GM18951 (cell line): ENCODE data around the gene LHFPL2.
"Not testable (repeated sequence)": the region's sequence is repeated elsewhere in the genome, so short reads cannot be mapped to it uniquely, and the experiment has no call there.

Experiments used
- POLR2A ChIP-seq: IDR thresholded peaks from 4 replicates; pipeline ENCODE4 v1.6.1; 2011; ENCODE audit warnings: mild to moderate bottlenecking; ENCODE audit not compliant: insufficient read length, insufficient read depth; ENCODE audit errors: extremely low read depth
- in situ Hi-C: fragments of 300-500 bp; cut with MboI; formaldehyde crosslinking; loops from one replicate; pipeline ENCODE4 v1.12.0; 2022; ENCODE audit warnings: low sequenced_read_pairs, mixed read lengths, inconsistent platforms; ENCODE audit not compliant: unreplicated experiment

LHFPL2 gene

GRCh38 chr5:78675956-78676730 lies 27.6 kb upstream of the LHFPL2 start:
- no peak for TF ChIP-seq POLR2A
- in situ Hi-C loops: no loop called here

GRCh38 chr5:78673827-78674226 lies 25.3 kb upstream of the LHFPL2 start:
- in situ Hi-C loops: not testable (repeated sequence)

GRCh38 chr5:78672154-78672553 lies 23.6 kb upstream of the LHFPL2 start:
- in situ Hi-C loops: no loop called here
- TF ChIP-seq POLR2A: no peak

- no peak for TF ChIP-seq POLR2A
- in situ Hi-C loops: no loop called here
Observed at GRCh38 chr5:78671609-78672008, 23.0 kb upstream of the LHFPL2 start.

- TF ChIP-seq POLR2A: no peak
- in situ Hi-C loops: no loop called here
Observed at GRCh38 chr5:78670701-78671269, 22.2 kb upstream of the LHFPL2 start.

GRCh38 chr5:78669331-78669730 lies 20.8 kb upstream of the LHFPL2 start:
- no peak for TF ChIP-seq POLR2A
- in situ Hi-C loops: no loop called here

GRCh38 chr5:78667461-78668103 lies 19.0 kb upstream of the LHFPL2 start:
- TF ChIP-seq POLR2A: no peak
- in situ Hi-C loops: no loop called here

- in situ Hi-C loops: not testable (repeated sequence)
Observed at GRCh38 chr5:78666975-78667374, 18.4 kb upstream of the LHFPL2 start.

GRCh38 chr5:78666041-78666444 lies 17.5 kb upstream of the LHFPL2 start:
- no peak for TF ChIP-seq POLR2A
- in situ Hi-C loops: no loop called here

GRCh38 chr5:78665534-78665933 lies 17.0 kb upstream of the LHFPL2 start:
- in situ Hi-C loops: no loop called here
- no peak for TF ChIP-seq POLR2A

- in situ Hi-C loops: no loop called here
- no peak for TF ChIP-seq POLR2A
Observed at GRCh38 chr5:78662323-78662722, 13.8 kb upstream of the LHFPL2 start.

GRCh38 chr5:78661691-78662090 lies 13.1 kb upstream of the LHFPL2 start:
- in situ Hi-C loops: no loop called here
- no peak for TF ChIP-seq POLR2A

- in situ Hi-C loops: no loop called here
- no peak for TF ChIP-seq POLR2A
Observed at GRCh38 chr5:78661044-78661443, 12.5 kb upstream of the LHFPL2 start.

- TF ChIP-seq POLR2A: no peak
Observed at GRCh38 chr5:78660401-78660800, 11.8 kb upstream of the LHFPL2 start.

GRCh38 chr5:78659714-78660113 lies 11.1 kb upstream of the LHFPL2 start:
- in situ Hi-C loops: no loop called here
- no peak for TF ChIP-seq POLR2A

More at GRCh38 chr5:78660401-78660800, 11.8 kb upstream of the LHFPL2 start:
- in situ Hi-C loops: no loop called here
